ENCODE measurements around the gene FAM170B. TPM values are rescaled to one million over a fixed set of nuclear protein-coding genes. Genes with fewer than 3 reads are reported as not detected.
A peak's percentile ranks its signal among the peaks of the same experiment; 100 is the strongest.

FAM170B gene
- total RNA-seq, 1 donor from 2014 or later: not detected

GRCh38 chr10:49119746-49120145 is 14.1 kb downstream of the FAM170B start:
- peak; percentile 8 for DNase-seq

- DNase-seq: no peak
Observed at GRCh38 chr10:49118430-49119074, 15.3 kb downstream of the FAM170B start.

DNA sequence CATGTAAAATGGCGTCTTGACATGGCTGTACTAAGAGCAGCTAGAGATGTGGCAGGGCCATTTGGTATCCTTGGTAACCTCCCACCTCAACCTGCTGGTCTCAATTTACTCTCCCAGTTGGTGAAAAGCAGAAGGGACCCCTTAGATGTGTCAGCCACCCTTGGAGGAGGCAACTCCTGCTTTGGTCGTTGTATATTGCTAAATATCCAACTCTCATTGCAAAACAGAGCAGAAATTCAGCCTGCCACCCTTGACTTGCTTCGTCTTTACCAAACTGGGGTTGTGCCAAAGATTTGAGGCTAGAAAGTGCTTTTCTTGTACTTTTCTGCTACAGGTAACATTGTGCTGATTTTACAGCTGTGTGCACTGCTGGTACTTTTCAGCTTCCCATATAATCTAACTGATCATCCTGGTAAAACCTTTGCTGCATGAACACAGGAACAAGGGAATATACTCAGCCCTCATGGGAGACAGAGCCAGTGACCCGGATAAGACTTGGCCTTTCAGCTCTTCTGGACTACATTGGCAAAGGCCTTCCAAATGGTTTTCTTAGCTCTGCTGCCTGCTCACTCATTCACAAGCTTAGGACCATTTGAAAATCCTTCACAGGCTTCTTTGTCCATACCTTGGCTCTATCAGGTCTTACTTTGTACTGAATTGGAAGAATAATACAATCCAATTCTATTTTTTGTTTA is 16.3 kb downstream of the FAM170B start:
- no peak for DNase-seq

GRCh38 chr10:49116509-49117375 is 17.1 kb downstream of the FAM170B start:
- DNase-seq: no peak

GRCh38 chr10:49115796-49116508 is 17.9 kb downstream of the FAM170B start:
- no peak for DNase-seq

- peak; percentile 37 for DNase-seq
Observed at GRCh38 chr10:49115015-49115795, 18.6 kb downstream of the FAM170B start, which contains the start of gene VSTM4. VSTM4 (minus strand) TSS chr10:49115522; CDS start chr10:49115485, 37 bp downstream.

DNA sequence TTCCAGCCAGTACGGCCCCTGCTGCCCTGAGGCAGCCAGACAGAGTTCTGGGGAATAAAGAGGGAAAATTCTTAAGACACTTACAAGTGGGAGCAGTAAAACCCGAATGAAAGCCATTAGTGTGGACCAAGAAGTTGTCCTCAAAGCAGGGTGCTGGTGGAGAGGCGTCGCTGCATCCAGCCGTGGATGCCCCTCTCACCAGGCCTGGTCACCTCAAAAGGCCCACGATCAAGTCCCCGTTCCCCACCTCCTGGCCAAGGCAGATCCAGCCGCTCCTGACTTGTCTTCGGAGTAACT is 19.2 kb downstream of the FAM170B start:
- DNase-seq: no peak

DNA sequence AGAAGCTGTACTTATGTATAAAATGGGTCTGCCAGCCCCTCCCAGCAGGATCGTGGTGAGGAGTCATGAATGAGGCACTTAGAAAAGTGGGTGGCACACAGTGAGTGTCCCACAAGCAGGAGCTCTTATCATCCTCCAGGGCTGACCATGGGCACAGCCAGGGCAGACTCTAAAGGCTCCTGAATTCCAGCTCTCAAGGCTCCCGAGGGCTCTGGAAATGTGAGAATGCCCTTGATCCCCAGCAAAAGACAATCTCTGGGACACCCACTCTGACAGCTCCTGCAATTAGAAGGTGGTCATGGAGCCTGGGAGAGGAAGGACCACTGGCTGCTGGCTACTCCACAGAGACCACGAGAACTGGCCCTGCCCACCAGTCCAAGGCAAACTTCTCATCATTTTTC is 20.1 kb downstream of the FAM170B start:
- DNase-seq: no peak

- no peak for DNase-seq
Observed at GRCh38 chr10:49112851-49113250, 21.0 kb downstream of the FAM170B start.

DNA sequence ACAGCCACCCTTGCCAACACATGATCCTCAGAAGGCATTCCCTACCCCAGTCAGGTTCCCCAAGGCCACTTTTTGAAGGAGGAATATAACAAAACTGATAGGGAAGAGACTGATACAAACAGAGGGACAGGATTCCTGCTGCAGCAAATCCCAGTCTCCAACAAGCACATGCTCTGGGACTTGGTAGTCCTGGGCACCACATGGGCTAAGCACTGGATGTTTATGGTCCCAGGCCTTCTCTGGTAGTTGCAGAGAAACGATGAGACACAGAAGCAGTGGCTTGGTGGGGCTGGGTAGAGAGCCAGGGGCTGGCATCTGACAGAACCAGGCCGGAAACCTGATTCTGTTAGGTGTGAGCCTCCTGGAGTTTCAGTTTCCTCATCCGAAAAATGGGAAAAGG is 21.7 kb downstream of the FAM170B start:
- DNase-seq: no peak

- no peak for DNase-seq
Observed at GRCh38 chr10:49111320-49111698, 22.5 kb downstream of the FAM170B start.

DNA sequence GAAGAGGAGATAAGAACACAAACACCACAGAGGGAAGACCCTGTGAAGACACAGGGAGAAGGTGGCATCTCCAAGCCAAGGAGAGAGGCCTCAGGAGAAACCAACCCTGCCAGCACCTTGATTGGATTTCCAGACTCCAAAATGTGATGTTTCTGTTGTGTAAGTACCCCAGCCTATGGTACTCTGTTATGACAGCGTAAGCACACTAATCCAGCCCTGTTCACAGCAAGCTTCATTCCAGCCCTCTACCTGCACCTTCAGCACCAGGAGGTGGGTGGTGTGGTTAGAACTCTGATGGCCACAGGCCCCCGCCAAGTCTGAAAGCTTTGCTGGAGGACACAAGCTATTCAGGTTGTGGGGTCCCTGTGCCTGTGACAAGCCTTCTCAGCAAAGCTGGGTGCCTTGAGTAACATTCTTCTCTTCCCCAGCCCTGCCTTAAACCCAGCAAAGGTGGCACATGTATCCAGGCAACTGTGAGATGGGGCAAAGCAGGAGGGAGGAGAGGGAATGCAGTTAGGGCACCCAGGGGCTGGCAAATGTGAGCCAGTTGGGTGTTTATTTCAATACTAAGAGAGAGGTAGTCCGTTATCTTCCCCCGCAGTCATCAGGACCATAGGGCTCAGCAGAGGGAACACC is 23.0 kb downstream of the FAM170B start:
- DNase-seq: no peak

- no peak for DNase-seq
Observed at GRCh38 chr10:49109669-49110340, 24.0 kb downstream of the FAM170B start.

DNA sequence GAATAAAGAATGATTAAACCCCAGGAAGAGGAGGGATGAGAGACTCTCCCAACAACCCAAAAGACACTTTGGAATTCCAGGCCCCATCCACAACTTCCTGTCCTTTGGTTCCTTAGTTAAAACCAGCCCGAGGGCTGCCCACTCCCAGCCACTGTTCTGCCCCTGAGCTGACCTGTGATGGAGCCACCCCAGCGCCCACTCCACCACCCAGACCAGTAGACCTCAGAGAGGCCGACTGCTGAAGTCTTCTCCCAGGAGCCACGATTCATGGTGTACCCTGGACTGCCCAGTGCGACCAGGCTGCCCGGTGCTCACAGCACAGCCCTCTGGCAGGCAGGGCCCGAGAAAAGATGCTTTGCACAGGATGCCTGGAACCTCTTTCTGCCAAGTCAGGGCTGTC is 25.2 kb downstream of the FAM170B start:
- no peak for DNase-seq

DNA sequence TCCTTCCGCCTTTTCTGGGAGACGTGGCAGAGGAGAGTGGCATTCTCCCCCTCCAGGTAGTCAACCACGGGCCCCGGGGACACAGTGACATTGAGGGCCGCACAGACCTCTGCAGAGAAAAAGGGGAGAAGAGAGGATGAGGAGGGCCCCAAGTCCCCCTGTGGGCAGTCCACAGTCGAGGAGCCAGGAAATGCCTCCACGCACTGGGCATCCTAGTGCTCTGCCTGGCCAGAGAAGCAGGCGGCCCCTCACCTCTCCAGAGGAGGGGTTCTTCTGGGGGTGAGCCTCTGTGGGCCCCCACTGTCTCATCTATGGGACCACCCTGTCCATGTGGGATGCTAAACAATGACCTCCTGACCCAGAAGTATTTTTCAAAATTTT is 25.9 kb downstream of the FAM170B start:
- DNase-seq: no peak

DNA sequence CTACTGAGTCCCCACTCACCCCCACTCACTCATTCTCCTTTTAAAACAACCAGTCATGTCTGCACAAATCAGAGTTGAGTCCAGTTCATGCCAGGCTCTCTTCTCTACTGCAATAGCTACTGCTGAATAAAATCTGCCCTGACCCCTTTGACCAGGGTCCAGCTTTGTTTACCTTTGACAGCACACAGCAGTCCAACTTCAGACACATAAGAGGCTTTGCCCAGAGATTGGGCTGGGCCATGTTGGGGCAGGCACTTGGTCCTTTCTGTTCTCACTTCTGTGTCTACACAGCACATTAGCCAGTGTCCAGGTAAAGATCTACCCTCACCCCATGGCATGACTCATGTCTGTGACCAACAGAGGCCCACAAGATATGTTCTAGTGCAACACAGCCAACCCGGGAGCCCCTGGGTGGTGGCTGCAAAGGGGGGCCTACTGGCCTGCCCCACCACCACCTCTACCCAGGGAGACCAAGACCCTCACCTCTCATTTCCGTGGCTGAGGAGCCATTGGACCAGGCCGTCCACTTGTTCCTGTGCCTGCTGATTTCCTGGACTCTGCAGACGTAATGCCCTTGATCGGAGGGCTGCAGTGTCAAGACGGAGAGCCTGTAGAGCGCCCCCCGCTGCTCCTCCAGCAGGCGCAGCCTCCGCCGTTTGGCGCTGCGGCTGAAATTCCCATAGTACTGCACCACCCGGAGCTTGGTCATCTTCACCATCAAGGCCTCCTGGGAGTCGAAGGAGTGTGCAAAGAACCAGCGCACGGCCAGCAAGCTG is 26.5 kb downstream of the FAM170B start:
- DNase-seq: no peak

- no peak for DNase-seq
Observed at GRCh38 chr10:49106451-49106850, 27.4 kb downstream of the FAM170B start.

- DNase-seq: no peak
Observed at GRCh38 chr10:49105076-49105475, 28.7 kb downstream of the FAM170B start.

DNA sequence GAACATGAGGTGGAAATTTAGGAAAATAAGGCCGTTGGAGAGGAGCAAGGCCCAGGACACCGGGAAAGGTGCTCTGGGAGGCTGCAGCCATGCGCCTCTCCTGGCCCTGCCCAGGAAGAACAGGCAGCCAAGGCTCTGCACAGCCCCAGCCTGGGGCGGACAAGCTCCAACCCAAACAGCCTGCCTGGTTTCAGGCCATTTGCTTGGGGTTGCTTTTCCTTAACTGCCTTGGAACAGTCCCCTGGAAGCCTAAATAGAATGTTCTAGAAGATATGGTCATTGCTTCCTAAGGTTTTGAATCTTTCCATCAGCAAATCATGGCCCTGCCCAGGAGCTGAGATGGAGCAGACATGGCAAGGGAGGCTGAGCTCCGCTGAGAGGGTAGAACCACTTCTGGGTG is 29.5 kb downstream of the FAM170B start:
- DNase-seq: no peak

- DNase-seq: no peak
Observed at GRCh38 chr10:49103761-49104160, 30.1 kb downstream of the FAM170B start.

All from dermis blood vessel endothelial cell (primary cell).